MM.1S (cell line): ENCODE data around the gene FBXO34.

Experiments
- DNase-seq: peaks from one replicate; pipeline ENCODE4 v3.0.0-alpha.2; 2015
- H2AFZ ChIP-seq: fragments of 300-600 bp; sonication (generic); 2 replicates; pipeline ENCODE4 v1.6.0; 2016; ENCODE audit warnings: antibody characterized with exemption, low read length
- H3F3A ChIP-seq: fragments of 300-600 bp; sonication (generic); 2 replicates; pipeline ENCODE4 v1.6.1; 2016; ENCODE audit warnings: mild to moderate bottlenecking, antibody characterized with exemption, low read length, moderate library complexity, mixed read lengths; ENCODE audit not compliant: insufficient read depth
- H3K27ac ChIP-seq: fragments of 300-600 bp; sonication (generic); 2 replicates; pipeline ENCODE4 v1.5.1; 2016; ENCODE audit warnings: mild to moderate bottlenecking, low read length
- H3K27me3 ChIP-seq: fragments of 300-600 bp; sonication (generic); replicated peaks from 2 replicates; pipeline ENCODE4 v1.6.0; 2016; ENCODE audit warnings: low read length; ENCODE audit not compliant: insufficient read depth
- H3K36me3 ChIP-seq: fragments of 300-600 bp; sonication (generic); replicated peaks from 2 replicates; pipeline ENCODE4 v1.6.1; 2016; ENCODE audit warnings: mild to moderate bottlenecking, low read length, mixed read lengths; ENCODE audit not compliant: insufficient read depth
- H3K4me1 ChIP-seq: fragments of 300-600 bp; sonication (generic); 2 replicates; pipeline ENCODE4 v1.6.1; 2016; ENCODE audit warnings: low read length, mixed read lengths
- H3K4me2 ChIP-seq: fragments of 300-600 bp; sonication (generic); 2 replicates; pipeline ENCODE4 v1.6.0; 2016; ENCODE audit warnings: low read depth, low read length
- H3K4me3 ChIP-seq: fragments of 300-600 bp; sonication (generic); 2 replicates; pipeline ENCODE4 v1.5.1; 2016; ENCODE audit warnings: low read length, mixed read lengths
- H3K79me2 ChIP-seq: fragments of 300-600 bp; sonication (generic); 2 replicates; pipeline ENCODE4 v1.6.1; 2016; ENCODE audit warnings: mixed run types, low read length, mixed read lengths
- H3K9ac ChIP-seq: fragments of 300-600 bp; sonication (generic); 2 replicates; pipeline ENCODE4 v1.6.1; 2016; ENCODE audit warnings: low read length, mixed read lengths
- H3K9me2 ChIP-seq: fragments of 300-600 bp; sonication (generic); replicated peaks from 2 replicates; pipeline ENCODE4 v1.6.1; 2016; ENCODE audit warnings: mild to moderate bottlenecking, low read length, mixed read lengths; ENCODE audit not compliant: insufficient read depth
- H3K9me3 ChIP-seq: fragments of 300-600 bp; sonication (generic); replicated peaks from 2 replicates; pipeline ENCODE4 v1.6.1; 2016; ENCODE audit warnings: mild to moderate bottlenecking, low read length, mixed read lengths; ENCODE audit not compliant: insufficient read depth
- H4K20me1 ChIP-seq: fragments of 300-600 bp; sonication (generic); 2 replicates; pipeline ENCODE4 v1.6.1; 2016; ENCODE audit warnings: mild to moderate bottlenecking, low read length, moderate library complexity, mixed read lengths; ENCODE audit not compliant: insufficient read depth
- CTCF ChIP-seq: fragments of 300-600 bp; sonication (generic); IDR thresholded peaks from 2 replicates; pipeline ENCODE4 v1.5.1; 2016; ENCODE audit warnings: antibody characterized with exemption, low read length, mixed read lengths
- EZH2 ChIP-seq: fragments of 300-600 bp; sonication (generic); optimal IDR thresholded peaks from 2 replicates; pipeline ENCODE3; 2017; ENCODE audit warnings: low read depth, mild to moderate bottlenecking, antibody characterized with exemption, low read length, mixed read lengths
- EZH2phosphoT487 ChIP-seq: fragments of 300-600 bp; sonication (generic); IDR thresholded peaks from 2 replicates; pipeline ENCODE4 v1.6.1; 2018; ENCODE audit warnings: antibody characterized with exemption, low read length

The FBXO34 gene

GRCh38 chr14:55270832-55271571 is at the start of gene FBXO34:
Gene FBXO34, plus strand, starts transcription at chr14:55271421. Its CDS starts 78,970 bp downstream, at chr14:55350391.
- peak; percentile 93 for DNase-seq
- H3K4me1 ChIP-seq, result peaks cover 5% of the 10 kb centered on the region; the same call in 1 of the 2 replicates
- H4K20me1 ChIP-seq, result no peaks in the 10 kb centered on the region
- H3K9me3 ChIP-seq, result no peaks in the 10 kb centered on the region
- no peaks in the 10 kb centered on the region for H3K36me3 ChIP-seq
- H3F3A ChIP-seq, result no peaks in the 10 kb centered on the region
- H3K27me3 ChIP-seq, result no peaks in the 10 kb centered on the region
- H3K9ac ChIP-seq, result peak within 1 kb of the TSS; percentile 89
- H3K27ac ChIP-seq, result peak within 1 kb of the TSS; percentile 63
- H3K9me2 ChIP-seq, result no peaks in the 10 kb centered on the region
- TF ChIP-seq CTCF (peak; percentile 88), EZH2 (no peak)
- H3K79me2 ChIP-seq, result peaks cover 41% of the 10 kb centered on the region
- peak within 1 kb of the TSS; percentile 67 for H2AFZ ChIP-seq
- peak within 1 kb of the TSS; percentile 87 for H3K4me3 ChIP-seq
- peak within 1 kb of the TSS; percentile 59 for H3K4me2 ChIP-seq

GRCh38 chr14:55221968-55222367 is 49.3 kb upstream of the FBXO34 start:
- no peak overlapping the region for H3K27ac ChIP-seq
- H2AFZ ChIP-seq, result no peak overlapping the region
- H3F3A ChIP-seq, result no peaks in the 10 kb centered on the region
- H3K9ac ChIP-seq, result no peak overlapping the region
- no peaks in the 10 kb centered on the region for H3K9me3 ChIP-seq
- H3K4me3 ChIP-seq, result no peak overlapping the region
- DNase-seq, result no peak
- no peaks in the 10 kb centered on the region for H3K9me2 ChIP-seq
- H3K79me2 ChIP-seq, result no peaks in the 10 kb centered on the region
- no peaks in the 10 kb centered on the region for H3K4me1 ChIP-seq
- no peaks in the 10 kb centered on the region for H4K20me1 ChIP-seq
- H3K4me2 ChIP-seq, result no peak overlapping the region
- TF ChIP-seq EZH2, result no peak
- no peak for TF ChIP-seq CTCF
- TF ChIP-seq EZH2phosphoT487, result no peak
- no peaks in the 10 kb centered on the region for H3K36me3 ChIP-seq
- H3K27me3 ChIP-seq, result no peaks in the 10 kb centered on the region

- no peak overlapping the region for H3K4me2 ChIP-seq
- no peaks in the 10 kb centered on the region for H3F3A ChIP-seq
- H2AFZ ChIP-seq, result no peak overlapping the region
- H3K9ac ChIP-seq, result no peak overlapping the region
- no peak overlapping the region for H3K4me3 ChIP-seq
- no peaks in the 10 kb centered on the region for H3K36me3 ChIP-seq
- DNase-seq, result no peak
- H3K9me2 ChIP-seq, result no peaks in the 10 kb centered on the region
- TF ChIP-seq EZH2phosphoT487 (no peak), CTCF (no peak), EZH2 (no peak)
- no peaks in the 10 kb centered on the region for H3K27me3 ChIP-seq
- no peaks in the 10 kb centered on the region for H4K20me1 ChIP-seq
- no peaks in the 10 kb centered on the region for H3K79me2 ChIP-seq
- H3K4me1 ChIP-seq, result no peaks in the 10 kb centered on the region
- no peaks in the 10 kb centered on the region for H3K9me3 ChIP-seq
- no peak overlapping the region for H3K27ac ChIP-seq
These were observed 47.9 kb upstream of the FBXO34 start for GRCh38 chr14:55223364-55223763.
